ENCODE data around the gene ECI2. TPM values are rescaled to one million over a fixed set of nuclear protein-coding genes. Genes with fewer than 3 reads are reported as not detected.
"Not testable (repeated sequence)": the region's sequence is repeated elsewhere in the genome, so short reads cannot be mapped to it uniquely, and the experiment has no call there.

Gene ECI2
- total RNA-seq, 1 donor from 2014 or later, result 52.7 TPM

DNA sequence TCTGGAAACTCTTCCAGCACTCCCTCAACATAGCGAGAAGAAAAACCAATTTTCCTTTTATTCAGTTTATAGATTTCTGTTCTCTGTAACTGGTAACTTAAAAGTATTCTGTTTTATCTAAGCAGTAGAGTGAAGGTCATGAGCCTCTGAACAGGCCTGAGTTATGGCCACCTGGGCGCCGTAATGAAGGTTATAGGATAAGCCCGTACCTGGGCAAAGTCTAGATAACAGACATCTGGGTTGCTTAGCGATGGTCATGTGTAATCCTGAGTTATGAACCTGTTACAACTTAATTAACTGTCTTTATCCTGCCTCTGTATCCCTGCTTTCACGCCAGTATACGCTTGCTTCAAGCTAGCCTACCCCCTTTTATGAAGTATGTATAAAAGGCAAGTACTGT is 43.4 kb downstream of the ECI2 start:
- Mint-ChIP-seq H3K4me1 (no peaks in the 10 kb centered on the region), H3K27ac (ENCODE audit: unreplicated experiment) (no peak overlapping the region), H3K36me3 (ENCODE audit: low read depth) (no peaks in the 10 kb centered on the region), H3K4me3 (no peak overlapping the region), H3K9me3 (no peaks in the 10 kb centered on the region), H3K27me3 (ENCODE audit: low read depth) (no peaks in the 10 kb centered on the region)
- DNase-seq (ENCODE audit: low read depth, low spot score), result no peak
- TF ChIP-seq, protein P1, sequence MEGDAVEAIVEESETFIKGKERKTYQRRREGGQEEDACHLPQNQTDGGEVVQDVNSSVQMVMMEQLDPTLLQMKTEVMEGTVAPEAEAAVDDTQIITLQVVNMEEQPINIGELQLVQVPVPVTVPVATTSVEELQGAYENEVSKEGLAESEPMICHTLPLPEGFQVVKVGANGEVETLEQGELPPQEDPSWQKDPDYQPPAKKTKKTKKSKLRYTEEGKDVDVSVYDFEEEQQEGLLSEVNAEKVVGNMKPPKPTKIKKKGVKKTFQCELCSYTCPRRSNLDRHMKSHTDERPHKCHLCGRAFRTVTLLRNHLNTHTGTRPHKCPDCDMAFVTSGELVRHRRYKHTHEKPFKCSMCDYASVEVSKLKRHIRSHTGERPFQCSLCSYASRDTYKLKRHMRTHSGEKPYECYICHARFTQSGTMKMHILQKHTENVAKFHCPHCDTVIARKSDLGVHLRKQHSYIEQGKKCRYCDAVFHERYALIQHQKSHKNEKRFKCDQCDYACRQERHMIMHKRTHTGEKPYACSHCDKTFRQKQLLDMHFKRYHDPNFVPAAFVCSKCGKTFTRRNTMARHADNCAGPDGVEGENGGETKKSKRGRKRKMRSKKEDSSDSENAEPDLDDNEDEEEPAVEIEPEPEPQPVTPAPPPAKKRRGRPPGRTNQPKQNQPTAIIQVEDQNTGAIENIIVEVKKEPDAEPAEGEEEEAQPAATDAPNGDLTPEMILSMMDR (conservative IDR thresholded peaks at IDR 0.05), result no peak

DNA sequence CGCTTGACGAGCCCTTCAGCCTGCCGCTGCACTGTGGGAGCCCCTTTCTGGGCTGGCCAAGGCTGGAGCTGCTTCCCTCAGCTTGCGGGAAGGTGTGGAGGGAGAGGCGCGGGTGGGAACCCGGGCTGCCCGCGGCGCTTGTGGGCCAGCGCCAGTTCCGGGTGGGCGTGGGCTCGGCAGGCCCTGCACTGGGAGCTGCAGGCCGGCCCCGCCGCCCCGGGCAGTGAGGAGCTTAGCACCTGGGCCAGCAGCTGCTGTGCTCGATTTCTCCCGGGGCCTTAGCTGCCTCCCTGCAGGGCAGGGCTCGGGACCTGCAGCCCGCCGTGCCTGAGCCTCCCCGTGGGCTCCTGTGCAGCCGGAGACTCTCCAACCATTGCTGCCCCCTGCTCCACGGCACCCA is 45.3 kb downstream of the ECI2 start:
- not testable (repeated sequence) for H3K27ac Mint-ChIP-seq (ENCODE audit: unreplicated experiment); H3K4me1 Mint-ChIP-seq; H3K27me3 Mint-ChIP-seq (ENCODE audit: low read depth); H3K36me3 Mint-ChIP-seq (ENCODE audit: low read depth); H3K4me3 Mint-ChIP-seq; H3K9me3 Mint-ChIP-seq; DNase-seq (ENCODE audit: low read depth, low spot score)

DNA sequence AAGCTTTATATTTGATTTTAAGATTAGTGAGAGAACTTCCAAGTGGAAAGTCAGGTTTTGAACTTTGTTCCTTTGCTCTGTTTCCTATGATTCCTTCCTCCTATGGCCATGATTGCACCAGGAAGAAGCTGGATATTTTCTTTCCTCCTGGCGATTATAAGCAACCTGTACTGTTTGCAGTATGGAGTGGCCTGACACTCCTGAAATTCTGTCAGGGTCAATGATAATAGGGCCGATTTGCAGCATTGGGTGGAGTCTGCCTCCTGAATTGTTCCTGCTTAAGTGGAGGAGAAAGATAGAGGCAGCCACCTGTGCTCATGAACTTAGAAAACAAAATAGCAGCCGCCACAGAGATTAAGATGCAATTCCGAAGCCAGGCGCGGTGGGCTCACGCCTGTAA is 46.7 kb downstream of the ECI2 start:
- peaks cover 6% of the 10 kb centered on the region for H3K4me1 Mint-ChIP-seq
- DNase-seq (ENCODE audit: low read depth, low spot score), result no peak
- no peak overlapping the region for H3K27ac Mint-ChIP-seq (ENCODE audit: unreplicated experiment)
- H3K4me3 Mint-ChIP-seq, result no peak overlapping the region
- H3K36me3 Mint-ChIP-seq (ENCODE audit: low read depth), result no peaks in the 10 kb centered on the region
- H3K27me3 Mint-ChIP-seq (ENCODE audit: low read depth), result no peaks in the 10 kb centered on the region
- H3K9me3 Mint-ChIP-seq, result no peaks in the 10 kb centered on the region
- TF ChIP-seq, protein P1 (conservative IDR thresholded peaks at IDR 0.05), result no peak

DNA sequence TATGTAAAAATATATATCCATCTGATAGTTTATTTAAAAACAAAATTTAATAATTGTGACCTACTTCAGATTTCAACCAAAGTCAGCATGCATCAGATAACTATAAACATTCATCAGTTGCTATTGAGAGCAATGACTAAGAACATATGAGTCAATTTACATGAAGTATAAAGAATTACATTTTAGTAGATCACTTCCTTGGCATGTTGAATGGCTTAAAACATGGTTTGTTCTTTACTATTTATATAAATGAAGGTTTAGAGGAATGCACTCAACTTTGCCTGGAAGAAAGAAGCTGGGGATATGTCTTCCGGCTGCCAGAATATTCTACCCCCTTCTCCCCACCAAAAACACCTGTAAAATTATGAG is 50.1 kb downstream of the ECI2 start:
- Mint-ChIP-seq H3K36me3 (ENCODE audit: low read depth) (no peaks in the 10 kb centered on the region), H3K27me3 (ENCODE audit: low read depth) (no peaks in the 10 kb centered on the region), H3K4me1 (peaks cover 11% of the 10 kb centered on the region), H3K4me3 (no peak overlapping the region), H3K9me3 (no peaks in the 10 kb centered on the region), H3K27ac (ENCODE audit: unreplicated experiment) (no peak overlapping the region)
- TF ChIP-seq, protein P1 (conservative IDR thresholded peaks at IDR 0.05), result no peak
- no peak for DNase-seq (ENCODE audit: low read depth, low spot score)

DNA sequence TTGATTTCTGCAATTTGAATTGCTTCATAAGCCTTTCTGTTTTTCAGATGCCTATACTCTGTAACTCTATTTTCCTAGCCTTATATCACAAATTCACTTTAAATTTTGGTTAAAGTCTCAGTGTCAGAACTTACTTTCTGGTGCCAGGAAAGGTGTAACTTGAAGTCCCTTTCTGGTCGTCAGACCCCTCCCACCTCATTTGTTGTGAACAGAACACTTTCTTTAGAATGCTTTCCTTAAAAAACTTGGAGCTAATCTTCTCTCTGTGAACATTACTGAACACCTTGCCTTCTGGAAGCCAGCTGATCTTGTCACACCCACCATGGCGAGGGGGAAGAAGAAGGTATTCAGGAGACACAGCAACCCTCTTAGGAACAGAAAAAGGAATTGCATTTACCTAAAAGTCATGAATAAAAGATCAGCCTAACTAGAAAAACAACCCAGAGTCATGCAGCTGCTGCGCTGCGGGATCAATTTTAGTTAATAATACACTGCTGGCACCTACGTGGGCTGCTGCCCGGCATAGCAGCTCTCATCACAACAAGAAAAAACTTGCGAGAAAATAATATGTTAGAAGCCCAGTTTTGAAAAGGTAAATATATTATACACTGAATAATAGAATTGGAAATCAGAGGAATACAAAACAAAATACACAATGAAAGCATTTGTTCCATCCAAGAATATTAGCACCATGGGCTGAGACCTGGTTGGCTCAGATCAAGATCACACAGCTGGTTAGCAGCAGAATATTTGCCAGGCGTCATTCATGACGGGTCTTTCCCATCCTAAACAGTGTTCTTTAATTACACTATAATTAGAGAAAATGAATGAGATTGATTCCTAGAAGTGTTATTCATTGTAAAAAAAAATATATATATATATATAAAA is 50.7 kb downstream of the ECI2 start:
- TF ChIP-seq, protein P1 (conservative IDR thresholded peaks at IDR 0.05), result no peak
- H3K27me3 Mint-ChIP-seq (ENCODE audit: low read depth), result no peaks in the 10 kb centered on the region
- H3K36me3 Mint-ChIP-seq (ENCODE audit: low read depth), result no peaks in the 10 kb centered on the region
- H3K27ac Mint-ChIP-seq (ENCODE audit: unreplicated experiment), result no peak overlapping the region
- no peak for DNase-seq (ENCODE audit: low read depth, low spot score)
- no peak overlapping the region for H3K4me3 Mint-ChIP-seq
- H3K4me1 Mint-ChIP-seq, result peaks cover 11% of the 10 kb centered on the region
- H3K9me3 Mint-ChIP-seq, result no peaks in the 10 kb centered on the region

DNA sequence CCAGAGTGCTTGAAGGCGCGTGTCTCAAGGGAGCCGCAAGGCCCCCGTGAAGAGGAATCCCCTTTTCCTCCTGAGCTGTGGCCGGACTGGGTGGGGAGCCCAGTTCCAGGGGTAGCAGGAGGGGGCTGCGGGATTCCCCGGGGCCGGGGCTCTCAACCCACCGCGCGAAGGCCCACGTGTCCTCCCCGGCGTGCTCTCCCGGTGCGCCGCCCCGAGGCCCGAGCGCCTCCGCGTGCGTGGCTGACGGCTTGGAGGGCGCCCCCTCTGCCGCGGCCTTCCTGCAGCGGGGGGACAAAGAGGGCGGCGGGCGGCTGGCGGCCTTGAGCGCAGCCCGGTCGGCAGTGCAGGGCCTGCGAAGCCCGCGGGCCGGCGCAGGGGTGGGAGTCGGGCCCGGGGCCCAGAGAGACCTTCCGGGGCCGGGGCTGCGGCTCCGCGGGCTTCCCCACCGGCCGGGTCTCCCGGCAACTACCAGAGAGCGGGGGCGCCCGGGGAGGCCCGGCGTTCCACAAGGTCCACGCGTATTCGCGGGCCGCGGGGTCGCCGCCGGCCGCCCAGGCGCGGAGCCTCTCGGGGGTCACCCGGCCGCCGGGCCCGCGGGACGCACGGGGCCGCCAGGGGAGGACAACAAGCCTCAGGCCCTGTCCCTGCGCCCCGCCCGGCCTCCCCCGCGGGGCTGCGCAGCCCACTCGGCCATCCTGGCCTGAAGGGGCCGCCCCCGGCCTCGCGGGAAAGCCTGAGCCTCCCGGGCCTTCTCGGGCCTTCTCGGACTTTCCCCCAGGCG is 56.5 kb downstream of the ECI2 start, which contains the start of gene FAM217A:
Gene FAM217A (minus strand): TSS at position 447 of the 781 bp plus-strand sequence. CDS start 1,723 bp downstream, outside the sequence.
- no peaks in the 10 kb centered on the region for H3K9me3 Mint-ChIP-seq
- no peak within 1 kb of the TSS for H3K4me3 Mint-ChIP-seq
- no peaks in the 10 kb centered on the region for H3K36me3 Mint-ChIP-seq (ENCODE audit: low read depth)
- TF ChIP-seq, protein P1 (conservative IDR thresholded peaks at IDR 0.05), result no peak
- H3K27ac Mint-ChIP-seq (ENCODE audit: unreplicated experiment), result no peak within 1 kb of the TSS
- no peaks in the 10 kb centered on the region for H3K27me3 Mint-ChIP-seq (ENCODE audit: low read depth)
- DNase-seq (ENCODE audit: low read depth, low spot score), result no peak
- H3K4me1 Mint-ChIP-seq, result peaks cover 11% of the 10 kb centered on the region
